GM23248 (cell line): ENCODE measurements around the gene TMEM191C.
"Not testable (repeated sequence)": the region's sequence is repeated elsewhere in the genome, so short reads cannot be mapped to it uniquely, and the experiment has no call there.

Source experiments
- EZH2 ChIP-seq: fragments of 200-600 bp; sonication (generic); IDR thresholded peaks from 2 replicates; pipeline ENCODE4 v1.6.1; 2018; ENCODE audit warnings: antibody characterized with exemption, mild to moderate bottlenecking; ENCODE audit not compliant: insufficient read depth, poor library complexity, severe bottlenecking
- EZH2phosphoT487 ChIP-seq: fragments of 200-600 bp; sonication (generic); IDR thresholded peaks from 2 replicates; pipeline ENCODE4 v1.6.1; 2018; ENCODE audit warnings: antibody characterized with exemption, moderate library complexity, mild to moderate bottlenecking, low read depth; ENCODE audit not compliant: insufficient read depth

GRCh38 chr22:21469097-21469994, 2.2 kb downstream of the TMEM191C start:
- TF ChIP-seq EZH2, EZH2phosphoT487: not testable (repeated sequence)
